Measurements from ENCODE around the gene RXFP3.
"Not testable (repeated sequence)": the region's sequence is repeated elsewhere in the genome, so short reads cannot be mapped to it uniquely, and the experiment has no call there.

The RXFP3 gene

DNA sequence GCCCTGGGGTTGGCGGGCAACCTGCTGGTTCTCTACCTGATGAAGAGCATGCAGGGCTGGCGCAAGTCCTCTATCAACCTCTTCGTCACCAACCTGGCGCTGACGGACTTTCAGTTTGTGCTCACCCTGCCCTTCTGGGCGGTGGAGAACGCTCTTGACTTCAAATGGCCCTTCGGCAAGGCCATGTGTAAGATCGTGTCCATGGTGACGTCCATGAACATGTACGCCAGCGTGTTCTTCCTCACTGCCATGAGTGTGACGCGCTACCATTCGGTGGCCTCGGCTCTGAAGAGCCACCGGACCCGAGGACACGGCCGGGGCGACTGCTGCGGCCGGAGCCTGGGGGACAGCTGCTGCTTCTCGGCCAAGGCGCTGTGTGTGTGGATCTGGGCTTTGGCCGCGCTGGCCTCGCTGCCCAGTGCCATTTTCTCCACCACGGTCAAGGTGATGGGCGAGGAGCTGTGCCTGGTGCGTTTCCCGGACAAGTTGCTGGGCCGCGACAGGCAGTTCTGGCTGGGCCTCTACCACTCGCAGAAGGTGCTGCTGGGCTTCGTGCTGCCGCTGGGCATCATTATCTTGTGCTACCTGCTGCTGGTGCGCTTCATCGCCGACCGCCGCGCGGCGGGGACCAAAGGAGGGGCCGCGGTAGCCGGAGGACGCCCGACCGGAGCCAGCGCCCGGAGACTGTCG is 976 bp downstream of the RXFP3 start:
- no peak for DNase-seq

DNA sequence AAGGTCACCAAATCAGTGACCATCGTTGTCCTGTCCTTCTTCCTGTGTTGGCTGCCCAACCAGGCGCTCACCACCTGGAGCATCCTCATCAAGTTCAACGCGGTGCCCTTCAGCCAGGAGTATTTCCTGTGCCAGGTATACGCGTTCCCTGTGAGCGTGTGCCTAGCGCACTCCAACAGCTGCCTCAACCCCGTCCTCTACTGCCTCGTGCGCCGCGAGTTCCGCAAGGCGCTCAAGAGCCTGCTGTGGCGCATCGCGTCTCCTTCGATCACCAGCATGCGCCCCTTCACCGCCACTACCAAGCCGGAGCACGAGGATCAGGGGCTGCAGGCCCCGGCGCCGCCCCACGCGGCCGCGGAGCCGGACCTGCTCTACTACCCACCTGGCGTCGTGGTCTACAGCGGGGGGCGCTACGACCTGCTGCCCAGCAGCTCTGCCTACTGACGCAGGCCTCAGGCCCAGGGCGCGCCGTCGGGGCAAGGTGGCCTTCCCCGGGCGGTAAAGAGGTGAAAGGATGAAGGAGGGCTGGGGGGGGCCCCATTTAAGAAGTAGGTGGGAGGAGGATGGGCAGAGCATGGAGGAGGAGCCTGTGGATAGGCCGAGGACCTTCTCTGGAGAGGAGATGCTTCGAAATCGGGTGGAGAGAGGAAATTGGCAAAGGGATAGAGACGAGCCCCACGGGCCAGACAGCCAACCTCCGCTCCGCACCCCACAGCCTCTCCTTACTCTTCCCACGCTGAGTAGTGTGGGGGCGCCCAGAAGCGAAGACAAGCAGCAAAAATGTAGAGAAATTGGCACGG is 1.7 kb downstream of the RXFP3 start:
- no peak for DNase-seq

GRCh38 chr5:33938507-33938796 is 2.3 kb downstream of the RXFP3 start:
- no peak for DNase-seq

GRCh38 chr5:33938881-33939280 is 2.7 kb downstream of the RXFP3 start:
- no peak for DNase-seq

DNA sequence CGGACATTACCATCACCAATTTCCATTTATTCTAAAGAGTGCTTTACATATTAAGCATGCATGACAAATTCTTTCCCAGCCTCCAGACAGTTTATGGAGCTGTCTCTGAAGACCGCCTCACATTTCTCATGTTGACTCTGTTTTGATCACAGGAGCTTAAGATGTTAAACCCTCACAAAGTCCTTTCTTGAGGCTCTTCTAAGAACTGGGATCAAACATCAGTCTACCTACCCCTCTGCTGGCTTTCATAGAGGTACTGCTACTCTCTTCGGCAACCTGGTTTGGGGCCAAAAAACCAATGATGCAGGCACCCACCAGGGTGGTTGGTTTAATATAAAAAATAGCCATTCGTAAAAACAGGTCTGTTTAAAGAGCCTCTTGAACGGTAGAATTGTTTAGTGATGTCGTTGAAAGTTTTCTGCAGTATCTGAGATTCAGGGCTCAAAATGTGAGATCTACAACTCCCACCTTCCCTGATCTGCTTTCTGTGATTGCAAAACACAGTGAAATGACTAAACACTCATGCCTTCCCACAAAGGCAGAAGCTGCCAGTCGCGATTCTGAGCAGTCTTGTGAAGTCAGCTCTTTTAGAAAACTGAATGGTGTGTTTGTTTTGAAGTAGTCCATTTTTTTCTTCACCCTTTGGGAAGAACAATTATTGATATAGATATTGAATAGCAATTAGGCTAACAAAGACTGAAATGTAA is 3.5 kb downstream of the RXFP3 start:
- DNase-seq = no peak

GRCh38 chr5:33941090-33941489 is 4.9 kb downstream of the RXFP3 start:
- no peak for DNase-seq

DNA sequence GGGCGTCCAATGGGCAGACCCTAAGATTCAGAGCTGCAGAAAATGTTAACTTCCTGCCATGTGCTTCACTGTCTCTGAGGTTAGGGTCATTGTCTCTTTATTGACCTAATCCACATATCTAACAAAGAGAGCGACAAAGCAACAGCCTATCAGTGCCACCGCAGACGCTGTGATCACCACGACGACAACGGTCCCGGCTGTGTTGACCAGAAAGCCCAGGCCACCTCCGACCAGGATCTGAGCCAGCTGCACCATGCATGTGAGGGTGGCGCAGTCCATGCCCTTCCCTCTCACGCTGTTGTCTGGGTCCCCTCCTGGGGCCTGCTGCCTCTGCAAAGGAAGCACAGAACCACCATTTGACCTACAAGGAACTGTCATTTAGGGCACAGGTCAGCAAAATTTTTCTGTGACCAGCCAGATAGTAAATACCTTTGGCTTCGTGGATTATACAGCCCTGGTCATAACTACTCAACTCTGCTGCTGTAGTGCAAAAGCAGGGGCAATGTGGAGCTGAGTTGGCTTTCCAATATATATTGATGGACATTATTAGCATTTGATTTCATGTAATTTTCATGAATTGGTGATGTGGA is 8.5 kb downstream of the RXFP3 start:
- no peak for DNase-seq

DNA sequence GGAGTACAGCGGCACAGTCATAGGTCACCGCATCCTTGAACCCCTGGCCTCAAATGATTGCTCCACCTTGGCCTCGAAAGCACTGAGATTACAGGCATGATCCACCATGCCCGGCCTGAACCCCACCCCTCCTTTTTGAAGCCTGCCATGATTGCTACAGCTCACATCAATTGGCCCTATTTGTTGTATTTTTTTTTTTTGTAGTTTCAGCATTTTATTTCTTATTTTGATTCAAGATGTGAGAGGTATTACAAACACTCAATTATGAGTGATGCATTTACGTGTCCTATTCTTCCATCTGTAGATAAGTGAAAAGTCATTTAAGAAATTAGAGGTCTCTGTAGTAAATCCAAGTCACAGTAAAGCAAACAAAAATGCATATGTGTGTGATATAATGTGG is 16.0 kb downstream of the RXFP3 start:
- DNase-seq = not testable (repeated sequence)

DNA sequence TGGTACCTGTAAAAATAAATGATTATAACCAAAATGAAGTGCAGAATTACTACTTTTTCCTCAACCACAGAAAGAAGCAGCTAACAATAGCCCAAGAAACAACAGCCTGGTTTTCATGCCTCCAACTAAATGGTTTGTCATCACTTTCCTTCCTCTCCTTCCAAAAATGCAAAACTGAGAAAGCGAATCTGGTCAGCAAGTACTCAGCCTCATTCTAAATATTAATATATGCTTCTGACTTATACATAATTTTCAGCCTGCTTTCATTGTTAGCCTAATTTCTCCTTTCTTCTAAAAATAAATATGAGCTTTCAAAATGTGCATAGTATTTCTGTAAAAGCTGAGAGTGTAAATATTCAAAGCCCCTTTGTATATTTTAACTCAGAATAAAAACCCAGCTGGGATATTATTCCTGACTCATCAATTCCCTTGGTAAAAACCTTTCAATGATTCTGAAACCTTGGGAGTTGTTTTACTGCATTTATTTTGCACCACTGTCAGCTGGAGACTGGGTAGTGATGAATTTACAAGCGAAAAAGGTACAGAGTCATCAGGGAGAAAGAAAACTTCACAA is 21.5 kb downstream of the RXFP3 start:
- no peak for DNase-seq

DNA sequence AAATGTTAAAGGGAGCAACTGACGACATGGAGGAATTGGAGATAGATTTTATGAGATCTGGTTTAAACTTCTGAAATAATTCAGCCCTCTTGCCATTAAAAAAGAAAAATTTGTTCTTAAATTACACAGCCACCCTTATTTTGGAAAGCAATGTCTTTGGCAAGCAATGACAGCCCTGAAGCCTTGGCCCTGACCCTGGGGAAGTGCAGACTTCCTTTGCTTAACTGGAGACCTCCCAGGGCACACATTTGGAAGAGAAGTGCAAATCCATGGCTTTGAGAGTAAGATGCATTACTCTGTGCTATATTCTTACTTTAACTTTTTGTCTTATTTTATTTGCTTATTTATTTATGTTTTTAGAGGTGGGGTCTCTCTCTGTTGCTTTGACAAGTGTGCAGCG is 22.0 kb downstream of the RXFP3 start:
- DNase-seq = no peak

DNA sequence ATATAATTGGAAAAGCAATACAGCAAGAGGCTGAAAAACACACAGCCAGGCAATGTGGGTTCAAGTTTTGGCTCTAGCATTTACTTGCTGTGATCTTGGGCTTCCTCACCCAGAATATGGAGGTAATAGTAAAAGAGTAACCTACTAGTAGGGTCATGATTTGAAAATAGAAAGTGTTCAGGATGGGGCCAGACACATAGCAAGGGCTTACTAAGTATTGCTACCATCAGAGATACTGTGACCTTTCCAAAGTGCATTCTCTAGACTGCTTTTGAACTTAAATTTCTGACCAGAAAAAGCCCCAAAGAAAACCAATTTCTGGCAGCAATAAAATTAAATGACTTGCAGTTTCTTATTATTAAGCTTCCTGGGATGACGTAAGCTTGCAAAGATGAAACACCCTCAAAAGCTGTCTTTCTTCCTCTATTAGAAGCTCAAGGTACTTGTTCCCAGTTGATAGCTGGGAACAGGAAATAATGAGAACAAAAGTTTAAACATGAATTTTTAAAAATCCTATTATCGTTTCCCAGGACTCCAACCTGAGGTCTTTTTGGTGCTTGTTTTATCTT is 28.0 kb downstream of the RXFP3 start:
- no peak for DNase-seq

GRCh38 chr5:33966805-33967204 is 30.6 kb downstream of the RXFP3 start:
- no peak for DNase-seq

DNA sequence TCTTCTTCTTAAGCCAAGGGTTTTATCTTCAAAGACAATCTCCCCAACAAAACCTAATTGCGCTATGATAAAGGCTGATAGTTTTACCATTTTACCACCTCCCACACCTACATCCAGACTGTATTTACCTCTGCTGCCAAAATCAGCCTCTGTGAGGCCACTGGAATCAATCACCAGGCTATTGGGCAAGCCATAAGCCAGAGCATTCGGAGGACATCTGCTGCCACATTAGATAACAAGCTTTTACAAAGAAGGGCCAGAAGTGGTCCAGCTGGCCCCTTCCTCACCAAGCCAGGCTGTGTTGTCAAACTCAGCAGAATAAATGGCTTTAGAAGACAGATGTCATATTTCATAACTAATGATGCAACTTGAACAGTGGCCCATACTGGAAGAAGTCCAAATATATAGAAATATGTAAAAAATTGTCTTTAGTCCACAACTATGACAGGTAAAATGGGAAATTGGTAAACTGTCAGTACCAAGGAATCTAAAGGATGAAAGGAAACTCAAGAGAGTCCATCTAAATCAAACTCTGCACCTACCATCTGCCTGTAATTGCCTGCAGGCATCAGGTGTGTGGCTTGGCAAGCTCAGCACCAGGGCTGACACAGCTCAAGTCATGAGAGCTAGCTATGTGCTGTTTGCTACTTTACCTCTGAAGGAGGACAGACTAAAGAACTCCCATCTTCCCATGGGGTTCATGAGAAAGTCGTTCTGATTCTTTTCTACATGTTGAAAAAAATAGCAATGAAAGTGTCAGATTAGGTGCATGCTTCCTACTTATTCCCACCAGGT is 32.2 kb downstream of the RXFP3 start:
- no peak for DNase-seq

DNA sequence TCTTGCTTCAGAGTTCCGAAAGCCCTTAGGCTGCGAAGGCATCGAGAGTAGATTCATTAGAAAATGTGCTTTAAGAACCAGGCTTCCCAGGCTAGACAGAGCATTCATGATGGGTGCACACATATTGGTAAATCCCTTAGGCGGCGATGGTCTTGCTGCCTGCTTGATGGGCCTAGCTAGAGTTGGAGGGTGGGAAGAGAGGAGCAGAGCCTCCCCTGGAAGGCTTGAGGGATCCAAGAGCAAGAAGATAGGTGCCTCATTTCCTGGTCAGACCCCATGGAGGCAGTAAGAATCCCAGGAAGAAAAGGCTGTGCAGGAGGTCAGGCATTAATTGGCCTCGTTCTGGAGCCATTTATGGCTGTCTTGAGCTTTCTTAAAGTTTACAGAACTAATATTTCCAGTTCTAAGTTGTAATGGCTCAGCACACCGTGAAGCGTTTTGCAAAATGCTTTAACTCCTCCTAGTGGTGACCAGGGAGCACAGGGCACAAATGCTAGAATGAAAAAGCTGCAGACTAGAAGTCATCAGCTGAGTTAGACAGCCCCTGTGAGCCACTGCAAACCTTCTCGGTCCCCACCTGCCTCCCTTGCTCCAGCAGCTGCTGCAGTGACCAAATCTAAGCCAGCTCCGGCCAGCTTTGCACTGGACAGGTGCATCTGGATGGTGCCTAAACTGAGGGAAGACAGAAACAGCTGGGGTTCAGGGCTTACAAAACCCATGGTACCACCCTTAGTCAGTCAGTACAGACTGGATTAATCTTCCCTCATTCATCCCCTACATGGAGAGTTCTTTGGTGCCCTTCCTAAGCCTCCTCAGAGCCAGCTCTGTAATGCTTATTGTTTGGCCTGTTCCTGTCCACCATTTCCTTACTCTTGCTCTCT is 33.6 kb downstream of the RXFP3 start:
- DNase-seq = peak in 1 of 2 donors; percentile 9

- DNase-seq = no peak
These were observed 37.1 kb downstream of the RXFP3 start for GRCh38 chr5:33973271-33973670.

- DNase-seq = no peak
These were observed 39.7 kb downstream of the RXFP3 start for GRCh38 chr5:33975852-33976251.

DNA sequence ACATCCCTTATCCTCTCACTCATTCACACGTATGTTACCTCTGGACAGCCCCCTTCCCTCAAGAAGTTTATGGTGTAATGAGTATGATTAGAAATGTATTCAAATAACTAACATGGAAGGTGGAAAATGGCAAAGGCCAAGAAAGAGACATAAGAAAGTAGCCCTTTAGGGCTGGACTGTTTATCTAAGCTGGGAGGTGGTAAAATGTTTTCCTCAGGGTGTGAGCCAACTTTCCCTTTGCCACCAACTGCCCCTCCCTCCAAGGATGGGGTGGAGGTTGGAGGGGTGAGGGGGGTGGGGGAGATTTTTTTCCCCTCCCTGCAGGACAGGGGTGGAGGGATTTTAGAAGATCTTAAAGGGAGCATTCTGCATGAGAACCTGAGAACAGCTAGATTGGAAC is 40.1 kb downstream of the RXFP3 start:
- DNase-seq = no peak

DNA sequence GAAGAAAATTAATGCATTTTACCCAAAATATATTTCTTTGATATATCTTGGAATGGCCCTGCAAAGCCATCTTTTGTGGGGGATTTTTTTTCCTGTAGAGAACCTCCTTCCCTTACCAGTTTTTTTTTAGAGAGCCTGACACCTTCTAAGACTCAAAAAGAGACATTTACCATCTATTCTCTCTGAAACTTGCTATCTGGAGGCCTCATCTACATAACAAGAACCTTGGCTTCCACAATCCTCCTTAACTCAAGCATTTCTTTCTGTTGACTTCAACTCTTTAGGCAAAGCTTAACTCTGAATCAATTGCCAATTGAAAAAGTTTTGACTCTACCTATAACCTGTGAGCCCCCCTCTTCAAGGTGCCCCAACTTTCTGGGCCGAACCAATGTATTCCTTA is 42.1 kb downstream of the RXFP3 start:
- DNase-seq = no peak

GRCh38 chr5:33980030-33980429 is 43.8 kb downstream of the RXFP3 start:
- no peak for DNase-seq

- no peak for DNase-seq
These were observed 45.4 kb downstream of the RXFP3 start for GRCh38 chr5:33981408-33982162.

Measured in CD4-positive, alpha-beta T cell treated with Interleukin-1 beta for 1 hour (primary cell).